ENCODE measurements around the gene CAMK2D. TPM values are rescaled to one million over a fixed set of nuclear protein-coding genes. Genes with fewer than 3 reads are reported as not detected.

Gene CAMK2D
- total RNA-seq, 1 donor from 2014 or later, result 31.7 TPM

DNA sequence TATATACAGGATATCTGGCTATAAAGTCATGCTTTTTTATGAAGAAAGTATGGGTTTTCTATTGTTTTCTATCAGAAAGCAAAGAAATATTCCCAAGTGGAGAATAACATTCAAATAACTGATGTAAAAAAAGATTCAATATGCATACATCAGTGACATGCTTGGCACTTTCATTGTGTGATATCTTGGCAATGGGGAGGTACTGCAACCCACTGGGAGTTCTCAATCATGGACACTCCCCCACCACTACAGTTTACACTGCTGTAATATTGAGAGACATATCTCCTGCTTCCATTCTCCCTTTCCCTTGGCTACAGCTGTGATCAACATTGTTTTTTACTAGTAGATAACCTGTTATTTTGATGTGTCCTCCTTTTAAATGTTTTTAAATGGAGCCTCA lies 257.8 kb downstream of the CAMK2D start:
- H3K36me3 Mint-ChIP-seq, result peaks cover 14% of the 10 kb centered on the region
- no peaks in the 10 kb centered on the region for H3K27me3 Mint-ChIP-seq (ENCODE audit: low read depth)
- no peak overlapping the region for H3K27ac Mint-ChIP-seq
- peaks cover 10% of the 10 kb centered on the region for H3K9me3 Mint-ChIP-seq
- no peaks in the 10 kb centered on the region for H3K4me1 Mint-ChIP-seq
- TF ChIP-seq, protein P1, sequence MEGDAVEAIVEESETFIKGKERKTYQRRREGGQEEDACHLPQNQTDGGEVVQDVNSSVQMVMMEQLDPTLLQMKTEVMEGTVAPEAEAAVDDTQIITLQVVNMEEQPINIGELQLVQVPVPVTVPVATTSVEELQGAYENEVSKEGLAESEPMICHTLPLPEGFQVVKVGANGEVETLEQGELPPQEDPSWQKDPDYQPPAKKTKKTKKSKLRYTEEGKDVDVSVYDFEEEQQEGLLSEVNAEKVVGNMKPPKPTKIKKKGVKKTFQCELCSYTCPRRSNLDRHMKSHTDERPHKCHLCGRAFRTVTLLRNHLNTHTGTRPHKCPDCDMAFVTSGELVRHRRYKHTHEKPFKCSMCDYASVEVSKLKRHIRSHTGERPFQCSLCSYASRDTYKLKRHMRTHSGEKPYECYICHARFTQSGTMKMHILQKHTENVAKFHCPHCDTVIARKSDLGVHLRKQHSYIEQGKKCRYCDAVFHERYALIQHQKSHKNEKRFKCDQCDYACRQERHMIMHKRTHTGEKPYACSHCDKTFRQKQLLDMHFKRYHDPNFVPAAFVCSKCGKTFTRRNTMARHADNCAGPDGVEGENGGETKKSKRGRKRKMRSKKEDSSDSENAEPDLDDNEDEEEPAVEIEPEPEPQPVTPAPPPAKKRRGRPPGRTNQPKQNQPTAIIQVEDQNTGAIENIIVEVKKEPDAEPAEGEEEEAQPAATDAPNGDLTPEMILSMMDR (IDR thresholded peaks at IDR 0.05; ENCODE audit: unreplicated experiment), result no peak
- DNase-seq (ENCODE audit: low spot score in 2 of 2, unreplicated experiment in 2 of 2), result no peak
- H3K4me3 Mint-ChIP-seq, result no peak overlapping the region

DNA sequence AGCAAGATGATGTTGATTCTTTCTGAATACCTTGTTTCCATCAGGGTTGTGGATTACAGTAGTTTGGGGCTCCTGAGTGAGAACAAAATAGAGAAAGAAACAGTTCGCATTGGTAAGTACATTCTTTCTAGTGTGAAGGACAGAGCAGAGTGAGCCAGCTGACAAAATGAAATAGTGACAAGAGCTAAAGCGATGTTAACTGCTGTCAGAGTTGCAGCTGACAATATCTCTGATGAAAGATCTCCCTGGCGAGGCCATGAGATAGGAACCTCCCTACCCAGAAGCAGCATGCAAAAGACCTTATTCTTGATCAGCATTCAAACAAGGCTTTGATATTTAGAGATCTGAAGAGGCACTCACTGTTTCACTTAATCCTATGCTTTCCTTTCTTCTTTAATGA lies 258.6 kb downstream of the CAMK2D start:
- Mint-ChIP-seq H3K4me1 (peaks cover 1% of the 10 kb centered on the region), H3K36me3 (peaks cover 14% of the 10 kb centered on the region), H3K4me3 (no peak overlapping the region), H3K27ac (no peak overlapping the region), H3K27me3 (ENCODE audit: low read depth) (no peaks in the 10 kb centered on the region), H3K9me3 (peaks cover 10% of the 10 kb centered on the region)
- DNase-seq (ENCODE audit: low spot score in 2 of 2, unreplicated experiment in 2 of 2), result no peak
- TF ChIP-seq, protein P1 (IDR thresholded peaks at IDR 0.05; ENCODE audit: unreplicated experiment), result no peak

DNA sequence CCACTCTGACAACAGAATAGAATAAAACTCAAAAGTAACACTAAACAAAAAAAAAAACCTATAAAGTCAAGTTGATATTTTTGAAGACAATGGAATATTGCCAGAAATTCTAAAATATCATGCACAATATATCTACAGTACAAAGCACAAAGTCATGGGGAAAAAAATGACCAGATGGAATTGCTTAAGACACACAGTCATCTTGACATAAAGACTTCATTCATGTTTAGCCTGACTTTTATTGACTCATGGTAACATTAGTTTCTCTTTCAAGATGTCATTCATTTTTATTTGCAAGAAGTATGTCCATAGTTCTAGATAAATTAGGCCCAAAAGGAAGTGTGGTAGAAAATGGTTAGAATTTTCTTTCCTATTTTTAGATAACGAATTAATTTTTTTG lies 259.1 kb downstream of the CAMK2D start:
- Mint-ChIP-seq H3K27me3 (ENCODE audit: low read depth) (no peaks in the 10 kb centered on the region), H3K4me3 (no peak overlapping the region), H3K4me1 (peaks cover 6% of the 10 kb centered on the region), H3K27ac (no peak overlapping the region), H3K36me3 (peaks cover 14% of the 10 kb centered on the region), H3K9me3 (peaks cover 10% of the 10 kb centered on the region)
- TF ChIP-seq, protein P1 (IDR thresholded peaks at IDR 0.05; ENCODE audit: unreplicated experiment), result no peak
- DNase-seq (ENCODE audit: low spot score in 2 of 2, unreplicated experiment in 2 of 2), result no peak

DNA sequence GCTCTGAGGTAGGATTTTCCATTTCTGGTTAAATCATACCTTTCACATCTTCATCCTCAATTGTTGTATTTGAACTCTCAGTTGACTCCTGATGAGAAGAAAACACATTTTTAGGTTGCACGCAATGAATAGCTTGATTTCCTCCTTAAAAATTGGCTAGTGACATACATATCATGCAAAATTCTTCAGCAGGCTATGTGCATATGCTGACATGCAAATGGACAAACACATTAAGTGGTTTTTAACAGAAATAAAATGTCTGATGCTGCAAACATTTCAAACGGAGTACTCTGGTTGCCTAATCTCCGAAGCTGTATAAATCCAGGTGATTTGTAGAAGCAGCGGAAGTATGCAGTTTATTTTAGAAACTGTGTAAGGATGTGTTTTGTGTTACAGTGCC lies 261.1 kb downstream of the CAMK2D start:
- Mint-ChIP-seq H3K9me3 (peaks cover 14% of the 10 kb centered on the region), H3K27ac (no peak overlapping the region), H3K4me3 (no peak overlapping the region), H3K36me3 (peaks cover 23% of the 10 kb centered on the region), H3K4me1 (peaks cover 11% of the 10 kb centered on the region), H3K27me3 (ENCODE audit: low read depth) (no peaks in the 10 kb centered on the region)
- TF ChIP-seq, protein P1 (IDR thresholded peaks at IDR 0.05; ENCODE audit: unreplicated experiment), result no peak
- DNase-seq (ENCODE audit: low spot score in 2 of 2, unreplicated experiment in 2 of 2), result no peak

DNA sequence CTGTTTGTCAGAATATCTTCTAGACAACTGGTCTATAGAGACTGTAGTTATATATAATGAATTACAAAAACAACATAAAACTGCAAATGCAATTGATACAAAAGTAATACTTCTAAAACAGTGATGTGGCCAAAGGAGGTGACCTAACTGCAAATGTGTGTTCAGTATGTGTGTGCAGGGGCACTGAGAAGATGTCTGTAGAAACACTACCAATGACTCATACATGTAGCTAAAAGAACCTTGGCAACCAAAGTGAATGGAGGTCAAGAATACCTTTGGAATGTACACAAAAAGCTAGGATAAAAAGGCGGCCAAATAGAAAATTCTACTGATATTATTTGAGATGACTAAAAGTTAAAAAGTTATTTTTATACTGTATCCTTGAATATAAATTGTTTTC lies 261.8 kb downstream of the CAMK2D start:
- H3K4me3 Mint-ChIP-seq, result no peak overlapping the region

More for the DNA sequence above, 261.8 kb downstream of the CAMK2D start:
- Mint-ChIP-seq H3K27ac (no peak overlapping the region), H3K4me1 (peaks cover 11% of the 10 kb centered on the region), H3K9me3 (peaks cover 21% of the 10 kb centered on the region), H3K36me3 (peaks cover 25% of the 10 kb centered on the region), H3K27me3 (ENCODE audit: low read depth) (no peaks in the 10 kb centered on the region)
- DNase-seq (ENCODE audit: low spot score in 2 of 2, unreplicated experiment in 2 of 2), result no peak
- TF ChIP-seq, protein P1 (IDR thresholded peaks at IDR 0.05; ENCODE audit: unreplicated experiment), result no peak

Measured in mesothelial cell of epicardium (in vitro differentiated cells).